GM18861 (cell line): Measurements from ENCODE around the gene UBE2V1.
"Not testable (repeated sequence)": the region's sequence is repeated elsewhere in the genome, so short reads cannot be mapped to it uniquely, and the experiment has no call there.

Experiments
- ATAC-seq: cut with Tn5 transposase; IDR thresholded peaks from one replicate; pipeline ENCODE4 v1.9.1; 2021; ENCODE audit not compliant: unreplicated experiment

Gene UBE2V1

GRCh38 chr20:50112512-50113419, at the start of gene UBE2V1:
Gene UBE2V1 (minus strand): TSS chr20:50113150. CDS start chr20:50113128, 22 bp downstream.
- ATAC-seq: peak; percentile 22

- not testable (repeated sequence) for ATAC-seq
Observed at GRCh38 chr20:50161494-50161893, 48.5 kb upstream of the UBE2V1 start.

- peak; percentile 88 for ATAC-seq
Observed at GRCh38 chr20:50153500-50154377, 40.8 kb upstream of the UBE2V1 start, which contains the start of gene PEDS1. Gene PEDS1 (minus strand): TSS chr20:50153723. CDS start chr20:50153637, 86 bp downstream.

GRCh38 chr20:50153153-50153499, 40.2 kb upstream of the UBE2V1 start:
- no peak for ATAC-seq

GRCh38 chr20:50152394-50153152, 39.6 kb upstream of the UBE2V1 start:
- ATAC-seq: no peak

GRCh38 chr20:50151034-50151743, 38.2 kb upstream of the UBE2V1 start:
- ATAC-seq: no peak

- no peak for ATAC-seq
Observed at GRCh38 chr20:50149481-50150254, 36.7 kb upstream of the UBE2V1 start.

- ATAC-seq: peak; percentile 65
Observed at GRCh38 chr20:50146732-50147662, 34.0 kb upstream of the UBE2V1 start.

GRCh38 chr20:50146214-50146613, 33.3 kb upstream of the UBE2V1 start:
- ATAC-seq: no peak

- ATAC-seq: no peak
Observed at GRCh38 chr20:50145566-50145965, 32.6 kb upstream of the UBE2V1 start.

GRCh38 chr20:50144362-50144761, 31.4 kb upstream of the UBE2V1 start:
- no peak for ATAC-seq

GRCh38 chr20:50142812-50143211, 29.9 kb upstream of the UBE2V1 start:
- ATAC-seq: no peak

- no peak for ATAC-seq
Observed at GRCh38 chr20:50141811-50142561, 29.0 kb upstream of the UBE2V1 start.

GRCh38 chr20:50141018-50141675, 28.2 kb upstream of the UBE2V1 start:
- no peak for ATAC-seq

- no peak for ATAC-seq
Observed at GRCh38 chr20:50140339-50140859, 27.4 kb upstream of the UBE2V1 start.

GRCh38 chr20:50138479-50139393, 25.8 kb upstream of the UBE2V1 start:
- ATAC-seq: no peak
